GM21390 (cell line): ENCODE results near the gene SLC9A7.
"Not testable (repeated sequence)": the region's sequence is repeated elsewhere in the genome, so short reads cannot be mapped to it uniquely, and the experiment has no call there.

Source experiments
- ATAC-seq: cut with Tn5 transposase; IDR thresholded peaks from one replicate; pipeline ENCODE4 v1.9.1; 2021; ENCODE audit not compliant: unreplicated experiment

SLC9A7 gene

GRCh38 chrX:46758956-46759644, at the start of gene SLC9A7:
Gene SLC9A7 (minus strand): TSS chrX:46759118. CDS start chrX:46759029, 89 bp downstream.
- peak; percentile 65 for ATAC-seq

GRCh38 chrX:46805270-46805669, 46.4 kb upstream of the SLC9A7 start:
- no peak for ATAC-seq

GRCh38 chrX:46803140-46803539, 44.2 kb upstream of the SLC9A7 start:
- no peak for ATAC-seq

GRCh38 chrX:46796574-46797191, 37.8 kb upstream of the SLC9A7 start:
- ATAC-seq: no peak

GRCh38 chrX:46793386-46794143, 34.6 kb upstream of the SLC9A7 start:
- ATAC-seq: no peak

- no peak for ATAC-seq
Observed at GRCh38 chrX:46792810-46793188, 33.9 kb upstream of the SLC9A7 start.

- ATAC-seq: no peak
Observed at GRCh38 chrX:46791927-46792809, 33.2 kb upstream of the SLC9A7 start.

GRCh38 chrX:46788902-46789301, 30.0 kb upstream of the SLC9A7 start:
- no peak for ATAC-seq

GRCh38 chrX:46784437-46784836, 25.5 kb upstream of the SLC9A7 start:
- ATAC-seq: not testable (repeated sequence)

GRCh38 chrX:46782034-46782433, 23.1 kb upstream of the SLC9A7 start:
- ATAC-seq: no peak

GRCh38 chrX:46777971-46778810, 19.3 kb upstream of the SLC9A7 start:
- no peak for ATAC-seq

GRCh38 chrX:46770817-46771163, 11.9 kb upstream of the SLC9A7 start:
- ATAC-seq: no peak

- no peak for ATAC-seq
Observed at GRCh38 chrX:46770000-46770816, 11.3 kb upstream of the SLC9A7 start.

GRCh38 chrX:46762963-46763362, 4.0 kb upstream of the SLC9A7 start:
- no peak for ATAC-seq

GRCh38 chrX:46759645-46759974, 692 bp upstream of the SLC9A7 start:
- no peak for ATAC-seq

GRCh38 chrX:46758163-46758955, 559 bp downstream of the SLC9A7 start:
- peak; percentile 22 for ATAC-seq

- no peak for ATAC-seq
Observed at GRCh38 chrX:46757593-46757992, 1.3 kb downstream of the SLC9A7 start.

- ATAC-seq: no peak
Observed at GRCh38 chrX:46757052-46757451, 1.9 kb downstream of the SLC9A7 start.

- no peak for ATAC-seq
Observed at GRCh38 chrX:46755671-46756070, 3.2 kb downstream of the SLC9A7 start.
